Measurements from ENCODE around the gene ACTR3.

DNA sequence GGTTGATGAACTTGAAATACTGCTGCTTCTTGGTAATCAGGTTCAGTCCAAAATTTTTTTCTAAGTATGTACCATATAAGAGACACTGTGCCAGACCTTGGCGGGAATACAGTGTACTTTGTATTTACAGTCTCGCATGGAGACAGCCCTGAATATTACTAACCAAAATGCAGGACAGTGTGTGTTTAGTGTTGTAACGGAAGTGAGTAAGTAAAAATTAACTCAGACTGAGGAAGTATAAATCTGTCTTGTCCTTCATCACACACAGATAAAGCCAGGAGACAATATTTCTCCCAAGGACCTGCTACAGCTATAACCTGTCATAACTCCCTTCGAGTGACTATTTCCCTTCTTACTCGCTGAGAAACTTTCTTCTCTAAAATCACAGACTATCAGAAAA, 76.9 kb downstream of the ACTR3 start:
- TF ChIP-seq, protein P1, sequence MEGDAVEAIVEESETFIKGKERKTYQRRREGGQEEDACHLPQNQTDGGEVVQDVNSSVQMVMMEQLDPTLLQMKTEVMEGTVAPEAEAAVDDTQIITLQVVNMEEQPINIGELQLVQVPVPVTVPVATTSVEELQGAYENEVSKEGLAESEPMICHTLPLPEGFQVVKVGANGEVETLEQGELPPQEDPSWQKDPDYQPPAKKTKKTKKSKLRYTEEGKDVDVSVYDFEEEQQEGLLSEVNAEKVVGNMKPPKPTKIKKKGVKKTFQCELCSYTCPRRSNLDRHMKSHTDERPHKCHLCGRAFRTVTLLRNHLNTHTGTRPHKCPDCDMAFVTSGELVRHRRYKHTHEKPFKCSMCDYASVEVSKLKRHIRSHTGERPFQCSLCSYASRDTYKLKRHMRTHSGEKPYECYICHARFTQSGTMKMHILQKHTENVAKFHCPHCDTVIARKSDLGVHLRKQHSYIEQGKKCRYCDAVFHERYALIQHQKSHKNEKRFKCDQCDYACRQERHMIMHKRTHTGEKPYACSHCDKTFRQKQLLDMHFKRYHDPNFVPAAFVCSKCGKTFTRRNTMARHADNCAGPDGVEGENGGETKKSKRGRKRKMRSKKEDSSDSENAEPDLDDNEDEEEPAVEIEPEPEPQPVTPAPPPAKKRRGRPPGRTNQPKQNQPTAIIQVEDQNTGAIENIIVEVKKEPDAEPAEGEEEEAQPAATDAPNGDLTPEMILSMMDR (IDR thresholded peaks at IDR 0.05; ENCODE audit: low read depth, low read length): no peak
- no peak for TF ChIP-seq POLR2A (IDR thresholded peaks at IDR 0.05; ENCODE audit: extremely low read depth, insufficient read length)
- TF ChIP-seq, protein P2, sequence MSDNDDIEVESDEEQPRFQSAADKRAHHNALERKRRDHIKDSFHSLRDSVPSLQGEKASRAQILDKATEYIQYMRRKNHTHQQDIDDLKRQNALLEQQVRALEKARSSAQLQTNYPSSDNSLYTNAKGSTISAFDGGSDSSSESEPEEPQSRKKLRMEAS (IDR thresholded peaks at IDR 0.05; ENCODE audit: low read depth, low read length): no peak
